Neural cell (in vitro differentiated cells): ENCODE data around the gene RPS24.

Experiments used
- CTCF ChIP-seq: fragments of 450-650 bp; IDR thresholded peaks from 2 replicates; pipeline ENCODE4 v1.5.1; 2014; ENCODE audit warnings: antibody characterized with exemption, mild to moderate bottlenecking, moderate library complexity; ENCODE audit not compliant: poor library complexity, severe bottlenecking
- EZH2 ChIP-seq: fragments of 200-600, 300-800 bp; shearing (Covaris generic), sonication (generic); IDR thresholded peaks from 2 replicates; pipeline ENCODE4 v1.6.1; 2014; ENCODE audit warnings: antibody characterized with exemption, low read length, borderline replicate concordance, mild to moderate bottlenecking; ENCODE audit not compliant: insufficient read depth, poor library complexity, severe bottlenecking
- POLR2AphosphoS5 ChIP-seq: IDR thresholded peaks from 2 replicates; pipeline ENCODE4 v1.6.1; 2012
- RAD21 ChIP-seq: fragments of 450-650 bp; conservative IDR thresholded peaks from 2 replicates; pipeline ENCODE4 v1.6.1; 2014; ENCODE audit warnings: antibody characterized with exemption, mild to moderate bottlenecking, moderate library complexity
- REST ChIP-seq: IDR thresholded peaks from 2 replicates; pipeline ENCODE4 v1.6.1; 2012; ENCODE audit warnings: borderline replicate concordance
- SMC3 ChIP-seq: fragments of 450-650 bp; conservative IDR thresholded peaks from 2 replicates; pipeline ENCODE4 v1.6.1; 2014; ENCODE audit warnings: antibody characterized with exemption, mild to moderate bottlenecking, moderate library complexity; ENCODE audit not compliant: poor library complexity
- TAF1 ChIP-seq: IDR thresholded peaks from 2 replicates; pipeline ENCODE4 v1.6.1; 2012; ENCODE audit warnings: low read depth

GRCh38 chr10:78011065-78011464, 22.6 kb upstream of the RPS24 start:
- TF ChIP-seq REST (no peak), CTCF (no peak), EZH2 (no peak), POLR2AphosphoS5 (no peak), TAF1 (no peak), SMC3 (no peak), RAD21 (no peak)
